Hematopoietic multipotent progenitor cell treated with erythropoietin and hydrocortisone succinate and interleukin-3 and kit ligand, for 15 days (in vitro differentiated cells): ENCODE data around the gene RNF44.
"Not testable (repeated sequence)": the region's sequence is repeated elsewhere in the genome, so short reads cannot be mapped to it uniquely, and the experiment has no call there.

Source experiments
- DNase-seq: peaks from one replicate; pipeline ENCODE4 v3.0.0-alpha.2; 2015; ENCODE audit warnings: low spot score

Gene RNF44

DNA sequence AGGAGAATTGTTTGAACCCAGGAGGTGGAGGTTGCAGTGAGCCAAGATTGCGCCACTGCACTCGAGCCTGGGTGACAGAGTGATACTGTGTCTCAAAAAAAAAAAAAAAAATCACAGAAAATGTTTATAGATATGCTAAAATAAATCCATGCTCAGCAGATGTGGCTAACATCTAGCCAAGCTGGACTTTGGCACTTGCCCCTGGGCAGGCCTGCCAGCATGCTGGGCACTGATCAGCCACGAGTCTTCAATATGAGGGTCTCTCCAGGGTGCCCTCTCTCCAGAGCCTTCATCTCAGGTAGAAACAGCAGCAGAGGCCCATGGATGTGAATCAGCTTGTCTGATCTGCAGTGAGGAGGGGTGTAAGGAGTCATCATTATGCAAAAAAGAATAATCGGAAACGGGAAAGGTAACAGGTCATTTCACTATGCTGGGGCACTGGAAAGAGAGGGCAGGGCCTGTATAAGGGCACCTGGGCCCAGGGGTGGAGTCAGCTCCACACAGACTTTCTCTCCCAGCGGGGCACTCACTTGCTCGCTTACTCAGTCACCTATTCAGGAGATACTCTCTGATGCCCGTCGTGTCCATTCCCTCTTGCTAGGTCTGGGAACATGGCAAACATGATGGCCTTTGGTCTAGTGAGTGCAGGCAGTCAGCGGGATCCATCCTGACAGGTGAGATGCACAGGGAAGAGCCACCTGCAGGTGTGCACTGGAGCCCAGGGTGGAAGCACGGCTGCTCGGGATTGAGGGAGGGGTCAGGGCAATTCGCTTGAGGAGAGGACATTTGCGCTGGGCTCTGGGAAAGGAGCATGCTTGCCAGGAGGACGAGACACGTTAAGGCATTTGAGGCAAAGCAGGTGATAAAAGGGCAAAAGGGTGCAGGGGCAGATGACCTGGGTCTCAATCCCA is 17.1 kb downstream of the RNF44 start:
- no peak for DNase-seq

DNA sequence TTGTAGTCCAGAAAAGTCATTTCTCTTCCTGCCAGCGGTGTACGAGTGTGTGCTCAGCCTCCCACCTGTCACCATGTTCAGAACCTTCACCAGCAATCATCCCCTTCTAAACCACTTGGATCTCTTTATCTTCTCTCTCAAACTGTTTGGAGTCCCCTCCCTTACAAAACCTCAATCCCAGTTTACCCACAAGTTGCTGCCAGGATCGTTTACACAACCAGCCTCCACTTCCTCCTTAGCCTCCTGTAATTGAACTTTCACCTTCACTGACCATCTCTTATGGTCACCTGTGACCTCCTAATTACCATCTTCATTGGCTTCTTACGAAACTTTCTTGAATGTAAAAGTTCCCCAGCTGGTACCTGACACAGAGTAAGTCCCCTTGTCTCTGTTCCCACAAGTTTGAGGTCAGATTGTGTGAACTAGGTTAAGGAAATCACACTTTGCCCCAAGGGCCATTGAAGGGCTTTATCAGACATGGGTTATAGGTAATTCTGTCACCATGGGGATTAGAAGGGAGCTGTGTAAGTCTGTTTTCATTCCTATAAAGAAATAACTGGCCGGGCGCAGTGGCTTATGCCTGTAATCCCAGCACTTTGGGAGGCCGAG is 20.0 kb downstream of the RNF44 start:
- DNase-seq, result no peak

DNA sequence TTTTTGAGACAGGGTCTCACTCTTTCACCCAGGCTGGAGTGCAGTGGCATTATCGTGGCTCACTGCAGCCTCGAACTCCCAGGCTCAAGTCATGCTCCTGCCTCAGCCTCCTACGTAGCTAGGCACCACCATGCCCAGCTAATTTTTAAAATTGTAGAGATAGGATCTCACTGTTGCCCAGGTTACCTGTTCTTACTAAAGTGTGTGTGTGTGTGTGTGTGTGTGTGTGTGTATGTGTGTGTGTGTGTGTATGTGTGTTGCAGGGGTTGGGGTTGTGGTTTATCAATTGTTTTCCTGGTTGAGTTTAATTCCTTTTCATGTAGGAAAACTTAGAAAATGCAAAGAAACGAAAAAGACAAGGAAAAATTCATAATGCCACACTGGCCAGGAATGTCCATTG is 21.8 kb downstream of the RNF44 start:
- no peak for DNase-seq

DNA sequence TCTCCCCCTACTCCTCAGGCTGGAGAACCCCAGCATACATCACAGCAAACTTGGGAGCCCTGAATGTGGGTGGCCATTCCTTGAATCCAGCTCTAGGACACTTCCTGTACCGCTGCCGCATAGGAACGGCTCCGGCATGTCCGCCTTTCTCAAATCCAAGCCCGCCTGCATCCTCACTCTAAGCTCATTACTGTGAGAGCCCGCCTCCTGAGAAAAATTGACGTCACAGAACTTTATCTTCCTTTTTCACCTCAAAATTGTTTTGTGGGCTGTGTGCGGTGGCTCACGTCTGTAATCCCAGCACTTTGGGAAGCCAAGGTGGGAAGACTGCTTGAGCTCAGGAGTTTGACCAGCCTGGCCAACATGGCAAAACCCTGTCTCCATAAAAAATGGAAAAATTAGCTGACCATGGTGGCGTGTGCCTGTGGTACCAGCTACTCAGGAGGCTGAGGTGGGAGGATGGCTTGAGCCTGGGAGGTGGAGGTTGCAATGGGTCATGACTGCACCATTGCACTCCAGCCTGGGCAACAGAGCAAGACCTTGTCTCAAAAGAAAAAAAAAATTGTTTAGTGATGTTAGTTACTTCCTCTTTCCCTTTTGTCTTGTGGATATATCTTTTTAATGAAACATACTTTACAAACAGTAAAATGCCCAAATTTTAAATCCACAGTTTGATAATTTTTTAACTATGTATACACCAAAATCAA is 22.8 kb downstream of the RNF44 start:
- no peak for DNase-seq

DNA sequence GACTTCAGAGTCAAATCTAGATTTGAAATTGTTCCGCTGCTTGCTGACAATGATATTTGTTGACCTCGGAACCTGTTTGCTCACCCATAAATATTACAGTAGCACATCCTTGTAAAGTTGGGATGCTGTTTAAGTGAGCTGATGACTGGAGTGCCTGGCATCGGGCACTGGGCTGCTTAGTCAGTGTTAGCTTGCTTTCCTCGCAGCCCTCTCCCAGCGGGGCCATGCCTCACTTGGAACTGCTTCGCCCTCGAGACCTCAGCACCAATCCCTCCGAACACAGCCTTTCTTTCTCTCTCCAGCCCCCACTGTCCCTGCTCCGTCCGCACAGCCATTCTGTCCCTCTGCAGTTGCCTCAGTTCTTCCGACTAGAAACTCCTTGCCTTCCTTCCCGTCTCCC is 23.4 kb downstream of the RNF44 start:
- no peak for DNase-seq

DNA sequence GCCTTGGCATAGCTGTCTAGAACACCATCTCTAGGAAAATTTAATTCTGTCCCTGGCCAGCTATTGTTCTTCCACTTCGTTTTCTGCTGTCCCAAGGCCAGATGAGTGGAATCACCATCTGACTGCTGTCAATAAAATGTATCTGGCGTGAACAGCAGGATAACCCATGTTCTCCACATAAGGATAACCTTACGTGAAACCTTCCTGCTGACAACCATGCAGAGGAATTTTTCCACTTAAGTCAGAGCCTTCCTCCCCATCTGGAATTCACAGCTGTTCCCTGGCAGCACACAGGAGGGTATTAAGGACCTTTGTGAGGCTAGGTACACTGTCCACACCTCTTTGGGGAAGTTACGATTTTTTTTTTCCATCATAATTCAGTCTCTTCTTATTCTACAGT is 28.6 kb downstream of the RNF44 start:
- no peak for DNase-seq

DNA sequence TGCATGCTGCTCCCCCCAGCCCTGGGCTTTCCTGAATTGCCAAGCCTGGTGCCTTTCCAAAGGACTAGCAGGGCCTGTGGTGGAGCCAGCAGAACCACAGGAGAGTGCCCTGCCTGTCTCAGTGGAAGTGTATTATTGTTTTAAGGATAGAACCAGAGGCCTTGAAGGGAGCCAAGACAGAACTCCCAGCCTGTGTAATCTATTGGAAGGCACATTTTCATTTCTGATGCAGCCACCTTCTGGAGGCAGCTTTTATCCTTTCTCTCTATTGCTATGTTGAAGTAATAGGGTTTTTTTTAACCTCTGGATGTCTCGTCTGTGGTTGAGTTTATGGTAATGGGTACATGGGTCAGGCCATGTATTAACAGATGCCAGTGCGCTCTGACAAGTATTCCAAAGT is 29.3 kb downstream of the RNF44 start:
- no peak for DNase-seq

DNA sequence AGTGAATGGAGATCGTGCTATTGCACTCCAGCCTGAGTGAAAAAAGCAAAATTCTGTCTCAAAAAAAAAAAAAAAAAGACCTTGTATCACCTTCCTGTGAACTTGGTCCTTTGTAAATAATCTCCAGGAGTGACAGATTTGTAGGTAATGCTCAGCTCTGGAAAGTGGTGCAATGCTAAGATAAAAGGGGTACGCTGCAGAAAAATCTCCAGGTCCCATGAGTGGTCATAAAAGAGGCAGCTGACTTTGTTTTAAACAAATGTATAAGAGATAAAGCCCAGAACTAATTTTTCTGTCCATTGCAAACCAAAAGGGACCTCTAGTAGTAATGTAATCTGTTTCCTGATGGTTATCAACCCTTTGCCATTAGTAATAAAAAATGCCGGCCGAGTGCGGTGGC is 33.7 kb downstream of the RNF44 start:
- no peak for DNase-seq

DNA sequence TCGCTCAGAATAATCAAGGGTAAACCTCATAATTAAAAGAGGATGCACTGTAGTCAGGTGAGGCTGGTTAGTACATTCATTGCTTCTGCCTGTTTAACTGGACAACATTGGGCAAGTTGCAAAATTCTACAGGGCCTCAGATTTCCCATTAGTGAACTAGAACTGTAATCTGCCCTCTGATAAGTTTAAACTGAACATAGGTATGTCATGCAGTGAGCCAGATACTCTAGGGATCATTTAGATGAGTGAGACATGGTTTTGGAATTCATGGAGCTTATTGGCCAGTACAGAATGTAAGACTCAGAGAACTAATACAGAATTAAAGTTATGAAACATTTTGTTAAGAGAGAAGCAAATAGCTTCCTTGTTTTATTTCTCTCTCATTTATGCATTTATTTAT is 35.9 kb downstream of the RNF44 start:
- no peak for DNase-seq

DNA sequence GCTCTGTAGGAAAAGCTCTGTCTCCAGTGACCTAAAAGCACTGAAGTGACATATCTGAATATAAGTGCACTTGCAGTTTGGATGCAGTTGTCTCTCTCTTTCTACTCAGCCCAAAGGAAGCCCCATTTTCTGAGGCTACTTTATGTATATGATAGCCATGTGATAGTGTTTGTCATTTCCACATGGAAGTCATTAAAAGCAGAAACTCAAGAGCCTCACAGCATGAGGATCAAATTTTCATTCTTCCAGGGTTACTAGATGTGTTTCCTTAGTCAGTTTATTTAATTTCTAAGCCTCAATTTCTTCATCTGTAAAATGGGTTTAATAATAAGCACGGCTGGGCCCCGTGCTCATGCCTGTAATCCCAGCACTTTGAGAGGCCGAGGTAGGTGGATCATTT is 36.7 kb downstream of the RNF44 start:
- DNase-seq, result no peak

DNA sequence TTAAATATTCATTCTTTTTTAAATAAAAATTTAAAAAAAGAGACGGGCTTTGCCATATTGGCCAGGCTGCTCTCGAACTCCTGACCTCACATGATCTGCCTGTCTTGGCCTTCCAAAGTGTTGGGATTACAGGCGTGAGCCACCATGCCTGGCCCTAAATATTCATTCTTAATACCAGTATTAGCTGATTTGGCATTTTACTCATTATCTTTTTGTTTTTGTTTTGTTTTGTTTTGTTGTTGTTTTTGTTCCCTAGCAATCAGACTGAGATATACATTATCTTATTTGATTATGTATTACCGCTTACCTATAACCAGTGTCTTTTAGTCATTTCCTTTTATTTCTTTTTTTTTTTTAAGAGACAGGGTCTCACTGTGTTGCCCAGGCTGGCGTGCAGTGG is 37.9 kb downstream of the RNF44 start:
- no peak for DNase-seq

DNA sequence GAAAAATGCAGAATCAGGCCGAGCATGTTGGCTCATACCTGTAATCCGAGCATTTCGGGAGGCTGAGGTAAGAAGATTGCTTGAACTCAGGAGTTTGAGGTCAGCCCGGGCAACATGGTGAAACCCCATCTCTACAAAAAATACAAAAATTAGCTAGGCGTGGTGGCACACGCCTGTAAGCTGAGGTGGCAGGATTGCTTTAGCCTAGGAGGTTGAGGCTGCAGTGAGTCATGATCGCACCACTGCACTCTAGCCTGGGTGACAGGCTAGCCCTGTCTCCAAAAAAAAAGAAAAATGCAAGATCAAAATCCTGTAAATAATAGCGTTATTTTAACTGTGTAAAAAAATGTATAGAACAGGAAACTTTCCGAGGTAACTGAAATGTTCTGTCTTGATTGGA is 39.4 kb downstream of the RNF44 start:
- DNase-seq, result no peak

DNA sequence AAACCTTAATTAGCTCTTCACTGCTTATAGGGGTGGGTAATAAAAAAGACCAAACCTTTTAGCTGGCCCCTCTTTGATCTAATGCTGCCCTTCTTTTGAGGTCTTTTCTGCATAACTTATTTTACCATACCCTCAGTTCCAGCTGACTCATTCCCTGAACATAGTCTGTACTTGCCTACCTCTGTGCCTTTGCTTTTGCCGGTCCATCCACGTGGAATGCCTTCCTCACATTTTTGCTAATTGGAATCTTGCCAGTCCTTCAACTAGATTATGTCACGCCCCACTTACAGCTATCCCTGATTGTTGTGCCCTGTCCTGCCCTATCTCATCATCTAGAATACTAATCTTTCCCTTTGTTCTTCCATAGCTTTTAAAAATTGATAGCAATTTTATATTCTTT is 44.8 kb downstream of the RNF44 start:
- no peak for DNase-seq

DNA sequence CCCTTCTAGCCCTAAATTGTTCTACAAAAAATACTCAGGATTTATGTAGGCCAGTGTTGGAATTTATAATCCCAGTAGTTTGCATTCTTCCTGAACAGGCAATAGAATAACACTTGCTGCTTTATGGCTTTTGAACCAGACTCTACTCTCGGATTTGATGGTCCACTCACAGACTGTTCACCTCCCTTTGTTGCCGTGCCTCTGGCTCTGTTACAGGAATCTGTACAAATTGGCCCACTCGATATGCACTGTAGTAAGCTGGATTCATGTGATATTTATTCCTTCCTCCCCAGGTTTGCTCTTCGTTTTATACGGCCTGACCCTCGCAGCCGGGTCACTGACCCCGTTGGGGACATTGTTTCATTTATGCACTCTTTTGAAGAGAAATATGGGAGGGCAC is 45.3 kb downstream of the RNF44 start:
- no peak for DNase-seq

DNA sequence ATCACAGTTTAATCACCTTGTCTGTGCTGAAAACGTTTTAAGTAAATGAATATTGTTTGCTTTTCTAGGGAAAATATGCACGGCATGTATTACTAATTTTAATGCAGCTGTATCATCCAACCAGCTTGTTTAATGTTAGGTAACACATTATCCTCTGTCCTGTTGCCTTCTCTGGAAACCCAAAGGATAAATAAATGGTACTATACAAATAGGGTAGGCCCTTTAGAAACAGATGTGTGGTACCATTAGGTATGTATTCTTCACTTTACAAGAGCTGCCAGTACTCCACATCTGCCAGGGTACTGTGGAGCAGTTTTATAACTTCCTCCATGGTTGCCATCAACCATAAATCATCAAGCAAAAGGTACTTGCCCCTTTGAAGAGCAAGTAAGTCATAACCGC is 46.1 kb downstream of the RNF44 start:
- DNase-seq, result no peak

DNA sequence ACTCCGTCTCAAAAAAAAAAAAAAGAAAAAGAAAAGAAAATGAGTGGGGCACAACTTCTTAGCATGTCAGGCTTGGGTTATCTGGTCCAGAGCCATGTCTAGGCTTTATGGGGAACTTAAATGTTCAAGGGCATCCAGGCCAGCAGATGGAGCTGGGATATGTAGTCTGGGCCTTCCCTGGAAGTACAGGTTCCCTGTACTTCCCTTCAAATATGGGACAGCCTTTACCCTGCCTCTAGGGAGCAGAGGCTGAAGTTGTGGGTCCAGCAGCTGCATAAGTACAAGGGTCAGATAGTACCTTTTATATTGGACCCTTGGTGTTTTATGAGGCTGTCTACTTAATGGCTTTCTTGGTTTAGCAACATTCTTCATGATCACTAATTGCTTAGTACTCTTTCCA is 46.9 kb downstream of the RNF44 start:
- no peak for DNase-seq

DNA sequence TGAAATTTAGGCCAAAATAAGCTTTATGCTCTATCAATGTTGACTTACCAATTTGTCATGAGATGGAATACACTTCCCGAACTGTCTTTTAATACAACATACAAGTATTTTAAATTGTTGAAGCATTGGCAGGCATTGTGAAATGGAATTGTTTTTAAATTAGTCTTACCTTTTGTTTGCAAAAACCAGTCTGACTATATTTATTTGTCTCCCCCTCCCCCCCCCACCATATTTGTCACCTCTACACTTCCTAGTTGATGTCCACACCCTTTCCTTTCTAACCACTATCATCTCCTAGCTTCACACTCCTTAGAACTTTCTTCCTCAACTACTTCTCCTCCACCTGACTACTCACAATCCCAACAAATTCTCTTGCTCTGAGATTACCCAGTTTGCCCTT is 48.1 kb downstream of the RNF44 start:
- DNase-seq, result no peak

DNA sequence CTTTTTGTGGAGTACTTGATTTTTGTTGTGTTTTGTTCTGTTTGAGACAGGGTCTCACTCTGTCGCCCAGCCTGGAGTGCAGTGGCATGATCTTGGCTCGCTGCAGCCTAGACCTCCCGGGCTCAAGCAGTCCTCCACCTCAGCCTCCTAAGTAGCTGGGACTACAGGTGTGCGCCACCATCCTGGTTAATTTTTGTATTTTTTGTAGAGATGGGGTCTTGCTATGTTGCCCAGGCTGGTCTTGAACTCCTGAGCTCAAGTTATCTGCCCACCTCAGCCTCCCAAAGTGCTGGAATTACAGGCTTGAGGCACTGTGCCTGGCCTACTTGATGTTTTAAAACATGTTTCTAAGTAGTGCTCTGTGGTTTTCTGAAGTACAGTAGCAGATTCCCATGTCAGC is 50.0 kb downstream of the RNF44 start:
- DNase-seq, result not testable (repeated sequence)

DNA sequence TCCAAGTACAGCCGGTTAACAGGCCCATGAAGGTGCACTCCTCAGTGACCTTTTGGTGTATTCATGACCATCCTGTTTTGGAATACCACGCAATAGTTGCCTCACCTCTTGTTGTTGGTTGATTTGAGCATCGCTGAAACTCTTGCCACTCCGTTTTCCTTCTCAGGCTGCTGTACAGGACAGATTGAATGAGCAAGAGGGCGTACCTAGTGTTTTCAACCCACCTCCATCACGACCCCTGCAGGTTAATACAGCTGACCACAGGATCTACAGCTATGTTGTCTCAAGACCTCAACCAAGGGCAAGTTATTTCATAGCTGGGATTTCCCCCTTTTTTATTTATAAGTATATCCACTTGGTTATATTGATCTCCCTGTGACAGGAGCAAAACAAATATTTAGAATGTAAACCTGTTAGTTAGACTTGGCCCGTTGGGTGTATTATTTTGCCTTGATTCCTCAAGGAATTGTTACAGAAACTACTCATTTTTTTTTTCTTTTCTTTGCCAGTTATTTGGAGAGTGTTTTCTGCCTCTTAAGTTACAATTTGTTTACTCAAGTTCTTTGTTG is 50.9 kb downstream of the RNF44 start:
- no peak for DNase-seq

DNA sequence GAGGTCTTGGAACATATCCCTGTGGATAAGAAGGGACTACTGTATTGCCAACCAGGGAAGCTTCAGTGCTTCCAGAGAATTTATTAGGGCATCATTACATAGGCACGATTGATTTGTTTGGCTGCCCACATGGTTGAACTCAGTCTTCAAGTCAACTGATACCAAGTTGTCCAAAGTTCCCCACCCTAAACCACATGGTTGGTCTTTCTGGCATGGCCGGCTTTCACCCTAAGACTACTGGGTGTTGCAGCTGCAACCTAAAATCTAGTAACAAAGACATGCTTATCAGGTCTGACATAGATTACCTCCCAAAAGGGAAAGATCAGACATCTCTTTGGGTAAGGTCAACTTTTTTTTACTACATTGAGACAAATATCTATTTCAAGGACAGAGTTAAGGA is 52.0 kb downstream of the RNF44 start:
- no peak for DNase-seq

DNA sequence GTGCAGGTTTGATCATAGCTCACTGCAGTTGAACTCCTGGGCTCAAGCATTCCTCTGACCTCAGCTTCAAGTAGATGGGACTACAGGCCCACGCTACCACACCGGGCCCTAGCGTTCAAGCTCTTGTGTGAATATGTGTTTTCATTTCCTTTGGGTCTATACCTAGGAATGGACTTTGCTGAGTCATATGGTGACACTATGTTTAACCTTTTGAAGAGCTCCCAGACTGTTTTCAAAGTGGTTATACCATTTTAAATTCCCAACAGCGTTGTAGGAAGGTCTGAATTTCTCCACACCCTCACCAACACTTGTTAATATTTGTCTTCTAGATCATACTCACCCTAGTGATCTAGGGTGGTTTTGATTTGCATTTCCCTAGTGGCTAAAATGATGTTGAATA is 55.5 kb downstream of the RNF44 start:
- DNase-seq, result no peak
